ENCODE data around the gene INPP4A. TPM values are rescaled to one million over a fixed set of nuclear protein-coding genes. Genes with fewer than 3 reads are reported as not detected.

The INPP4A gene
- total and polyA plus RNA-seq, 2 of the 13 experiments (the other 11 are each of a cell fraction or from before 2014, with no cell fraction given): 10.1 to 10.9 TPM

GRCh38 chr2:98588880-98589431 is 144.3 kb downstream of the INPP4A start:
- ATAC-seq: no peak

More at GRCh38 chr2:98588880-98589431, 144.3 kb downstream of the INPP4A start:
- peaks cover 0 to 3% of the 10 kb centered on the region in 2 experiments; a peak in 2 of 5 replicates for H3K36me3 ChIP-seq (replicated peaks in 1 of 2; ENCODE audit: control insufficient read depth in 1 of 2, insufficient read depth in 2 of 2, low read length in 2 of 2)
- no peak overlapping the region for H2AFZ ChIP-seq (ENCODE audit: low read length)
- no peak overlapping the region for H3K4me2 ChIP-seq (ENCODE audit: low read depth, low read length)
- 96% methylated on average over 4 of the region's 4 CpGs for WGBS (ENCODE audit: low lambda C conversion rate)
- ChIA-PET POLR2A (no interaction called here), CTCF (ENCODE audit: low intra/inter-chr PET ratio, low total read pairs) (no interaction called here)
- no peaks in the 10 kb centered on the region for H3K27me3 ChIP-seq (ENCODE audit: control insufficient read depth in 1 of 2, insufficient read depth in 2 of 2, low read length in 2 of 2)
- H3K27ac ChIP-seq (ENCODE audit: extremely low read length, insufficient read depth, low read length): no peak overlapping the region
- no peak overlapping the region for H3K4me3 ChIP-seq (replicated peaks in 1 of 3; ENCODE audit: insufficient read depth in 1 of 3, low read depth in 2 of 3, low read length in 3 of 3)
- DNase-seq (ENCODE audit: low spot score) (no peak), FAIRE-seq (no peak)
- H3K79me2 ChIP-seq (ENCODE audit: insufficient read depth, low read length): no peaks in the 10 kb centered on the region
- H3K9ac ChIP-seq (ENCODE audit: insufficient read depth, low read depth, low read length): no peak overlapping the region
- TF ChIP-seq BATF2 (CRISPR knock-in tag; IDR thresholded peaks at IDR 0.05) (no peak), HOXA3 (CRISPR knock-in tag; IDR thresholded peaks at IDR 0.05) (no peak), ZIK1 (CRISPR knock-in tag; IDR thresholded peaks at IDR 0.05; ENCODE audit: borderline replicate concordance, low read depth) (no peak), HOXD1 (CRISPR knock-in tag; IDR thresholded peaks at IDR 0.05) (no peak), NR2F6 (IDR thresholded peaks at IDR 0.05) (no peak), NR2F6 (CRISPR knock-in tag; IDR thresholded peaks at IDR 0.05) (no peak), ZBTB2 (CRISPR knock-in tag; IDR thresholded peaks at IDR 0.05; ENCODE audit: low read depth) (no peak), LCORL (IDR thresholded peaks at IDR 0.05) (no peak), LCORL (CRISPR knock-in tag; IDR thresholded peaks at IDR 0.05) (no peak), CCDC6 (CRISPR knock-in tag; IDR thresholded peaks at IDR 0.05) (no peak), NFRKB (IDR thresholded peaks at IDR 0.05) (no peak), JUN (CRISPR knock-in tag; IDR thresholded peaks at IDR 0.05) (no peak), IRX3 (CRISPR knock-in tag; IDR thresholded peaks at IDR 0.05; ENCODE audit: borderline replicate concordance, low read depth) (no peak)
- H4K20me1 ChIP-seq (ENCODE audit: insufficient read depth, low read length): no peaks in the 10 kb centered on the region
- intact Hi-C loops (cut with micrococcal nuclease; ENCODE audit: unreplicated experiment): no loop called here
- no TSS peak for BruUV-seq (replicated peaks)
- H3K4me1 ChIP-seq (ENCODE audit: insufficient read depth, low read length): peaks cover 11% of the 10 kb centered on the region
- in situ Hi-C loops (cut with HindIII; ENCODE audit: extremely low pct_ligation_motif_present, low pct_unique_long_range_greater_than_20kb): no loop called here
- no peaks in the 10 kb centered on the region for H3K9me3 ChIP-seq (ENCODE audit: low read length)
